Liver (tissue), 9 donors: ENCODE data around the gene ADGRL4. TPM values are rescaled to one million over a fixed set of nuclear protein-coding genes. Genes with fewer than 3 reads are reported as not detected.

Source experiments
- DNase-seq: peaks from one replicate; pipeline ENCODE4 v3.0.0-alpha.2; 2017; ENCODE audit warnings: low spot score
- H3K27ac ChIP-seq, 2 donors: one replicate each; pipeline ENCODE4 v1.7.0; 2013; ENCODE audit warnings: inconsistent platforms in 2 of 2, low read length in 2 of 2, control low read depth in 1 of 2, low read depth in 1 of 2, mild to moderate bottlenecking in 1 of 2
- H3K27me3 ChIP-seq, 4 donors: one replicate each; pipeline versions ENCODE4 v1.6.1 to v1.7.0; 2013; ENCODE audit warnings: low read length in 3 of 4, inconsistent platforms in 1 of 4, mild to moderate bottlenecking in 1 of 4, moderate library complexity in 1 of 4; ENCODE audit not compliant: control insufficient read depth in 4 of 4, insufficient read depth in 4 of 4
- H3K36me3 ChIP-seq, 4 donors: one replicate each; pipeline versions ENCODE4 v1.6.1 to v1.7.0; 2013; ENCODE audit warnings: low read length in 3 of 4, mild to moderate bottlenecking in 3 of 4, low read depth in 1 of 4, moderate library complexity in 1 of 4; ENCODE audit not compliant: control insufficient read depth in 4 of 4, insufficient read depth in 3 of 4
- H3K4me1 ChIP-seq, 4 donors: one replicate each; pipeline versions ENCODE4 v1.6.1 to v1.7.0; 2013; ENCODE audit warnings: low read length in 3 of 4, mild to moderate bottlenecking in 3 of 4, moderate library complexity in 1 of 4; ENCODE audit not compliant: control insufficient read depth in 4 of 4, insufficient read depth in 4 of 4
- H3K4me3 ChIP-seq, 3 donors: one replicate each; pipeline versions ENCODE4 v1.6.1 to v1.7.0; 2013; ENCODE audit warnings: low read length in 3 of 3, control low read depth in 1 of 3, low read depth in 1 of 3, mild to moderate bottlenecking in 1 of 3
- H3K9ac ChIP-seq, 2 donors: one replicate each; pipeline ENCODE4 v1.7.0; 2013; ENCODE audit warnings: low read length in 2 of 2, mild to moderate bottlenecking in 2 of 2, moderate library complexity in 2 of 2, control low read depth in 1 of 2, low read depth in 1 of 2
- H3K9me3 ChIP-seq, 4 donors: one replicate each; pipeline versions ENCODE4 v1.6.1 to v1.7.0; 2013; ENCODE audit warnings: low read length in 3 of 4; ENCODE audit not compliant: control insufficient read depth in 4 of 4
- ATF3 ChIP-seq: IDR thresholded peaks from 2 replicates; pipeline ENCODE4 v1.6.1; 2016; ENCODE audit warnings: antibody characterized with exemption
- EGR1 ChIP-seq, 2 donors: IDR thresholded peaks; 2 replicates each; pipeline ENCODE4 v1.6.1; 2016 to 2018; ENCODE audit warnings: antibody characterized with exemption in 2 of 2, low read depth in 2 of 2
- FOXA1 ChIP-seq: IDR thresholded peaks from 2 replicates; pipeline ENCODE4 v1.6.1; 2016; ENCODE audit warnings: antibody characterized with exemption
- FOXA2 ChIP-seq: IDR thresholded peaks from 2 replicates; pipeline ENCODE4 v1.6.1; 2016; ENCODE audit warnings: antibody characterized with exemption
- GABPA ChIP-seq, 2 donors: IDR thresholded peaks in 1 of 2; conservative IDR thresholded peaks in 1 of 2; 2 replicates each; pipeline ENCODE4 v1.6.1; 2016; ENCODE audit warnings: antibody characterized with exemption in 2 of 2, mild to moderate bottlenecking in 1 of 2, moderate library complexity in 1 of 2
- HNF4A ChIP-seq, 2 donors: conservative IDR thresholded peaks; 2 replicates each; pipeline ENCODE4 v1.6.1; 2016; ENCODE audit warnings: antibody characterized with exemption in 2 of 2, mild to moderate bottlenecking in 2 of 2
- JUND ChIP-seq, 2 donors: IDR thresholded peaks; 2 replicates each; pipeline ENCODE4 v1.6.1; 2016; ENCODE audit warnings: antibody characterized with exemption in 2 of 2
- NR2F2 ChIP-seq: IDR thresholded peaks from 2 replicates; pipeline ENCODE4 v1.6.1; 2016; ENCODE audit warnings: antibody characterized with exemption
- RAD21 ChIP-seq, 2 donors: IDR thresholded peaks; 2 replicates each; pipeline ENCODE4 v1.6.1; 2016; ENCODE audit warnings: antibody characterized with exemption in 2 of 2, mild to moderate bottlenecking in 2 of 2
- SP1 ChIP-seq: IDR thresholded peaks from 2 replicates; pipeline ENCODE4 v1.6.1; 2018; ENCODE audit warnings: antibody characterized with exemption, mild to moderate bottlenecking
- TAF1 ChIP-seq: conservative IDR thresholded peaks from 2 replicates; pipeline ENCODE4 v1.6.1; 2016; ENCODE audit warnings: antibody characterized with exemption, mild to moderate bottlenecking
- YY1 ChIP-seq: IDR thresholded peaks from 2 replicates; pipeline ENCODE4 v1.6.1; 2016; ENCODE audit warnings: antibody characterized with exemption, mild to moderate bottlenecking
- WGBS: extraction: QIAGEN DNeasy Blood & Tissue Kit; methylation state at CpG from one replicate; pipeline ENCODE4 v1.1.7; 2013; 5-methylcytosine and 5-hydroxymethylcytosine counted together
- polyA plus RNA-seq, 2 donors: library from polyadenylated mRNA; stranded (reverse) in 1 of 2; unstranded in 1 of 2; fragments of 200-250 nt in 1 of 2; fragments of >200 nt in 1 of 2; fragmentation: Nextera tagmentation in 1 of 2; extraction: Ambion mirVana in 1 of 2; gene quantifications; one replicate each; pipeline versions ENCODE4 v1.2.1 to v1.2.3, GENCODE V29; 2013 to 2015
- total RNA-seq, 2 donors: library from RNA; depleted of rRNA; stranded (reverse); fragments of >200 nt; gene quantifications; one replicate each; pipeline ENCODE4 v1.2.3, GENCODE V29; 2014
- TF ChIP-seq, protein P1 (sequence below): IDR thresholded peaks from 2 replicates; pipeline ENCODE4 v1.6.1; 2016; ENCODE audit warnings: antibody characterized with exemption, mild to moderate bottlenecking
- TF ChIP-seq, protein P2 (sequence below): IDR thresholded peaks from 2 replicates; pipeline ENCODE4 v1.6.1; 2016; ENCODE audit warnings: antibody characterized with exemption
- TF ChIP-seq, protein P3 (sequence below): fragments of 150-350 bp; IDR thresholded peaks from 2 replicates; pipeline ENCODE4 v1.5.1; 2017; ENCODE audit warnings: improper control_type of control experiment, low read depth, low read length; ENCODE audit not compliant: missing input control
- TF ChIP-seq, protein P4 (sequence below): IDR thresholded peaks from 2 replicates; pipeline ENCODE4 v1.6.1; 2016; ENCODE audit warnings: antibody characterized with exemption
- donor health status: healthy.
- donor health status: healthy.
- donor health status: healthy.
- donor health status: healthy.
- donor health status: healthy.

Gene ADGRL4
- total and polyA plus RNA-seq, 4 donors: 2.1 to 9.2 (median 5.6) TPM

GRCh38 chr1:79055856-79056255, 49.3 kb upstream of the ADGRL4 start (continued):
- TF ChIP-seq, protein P1, sequence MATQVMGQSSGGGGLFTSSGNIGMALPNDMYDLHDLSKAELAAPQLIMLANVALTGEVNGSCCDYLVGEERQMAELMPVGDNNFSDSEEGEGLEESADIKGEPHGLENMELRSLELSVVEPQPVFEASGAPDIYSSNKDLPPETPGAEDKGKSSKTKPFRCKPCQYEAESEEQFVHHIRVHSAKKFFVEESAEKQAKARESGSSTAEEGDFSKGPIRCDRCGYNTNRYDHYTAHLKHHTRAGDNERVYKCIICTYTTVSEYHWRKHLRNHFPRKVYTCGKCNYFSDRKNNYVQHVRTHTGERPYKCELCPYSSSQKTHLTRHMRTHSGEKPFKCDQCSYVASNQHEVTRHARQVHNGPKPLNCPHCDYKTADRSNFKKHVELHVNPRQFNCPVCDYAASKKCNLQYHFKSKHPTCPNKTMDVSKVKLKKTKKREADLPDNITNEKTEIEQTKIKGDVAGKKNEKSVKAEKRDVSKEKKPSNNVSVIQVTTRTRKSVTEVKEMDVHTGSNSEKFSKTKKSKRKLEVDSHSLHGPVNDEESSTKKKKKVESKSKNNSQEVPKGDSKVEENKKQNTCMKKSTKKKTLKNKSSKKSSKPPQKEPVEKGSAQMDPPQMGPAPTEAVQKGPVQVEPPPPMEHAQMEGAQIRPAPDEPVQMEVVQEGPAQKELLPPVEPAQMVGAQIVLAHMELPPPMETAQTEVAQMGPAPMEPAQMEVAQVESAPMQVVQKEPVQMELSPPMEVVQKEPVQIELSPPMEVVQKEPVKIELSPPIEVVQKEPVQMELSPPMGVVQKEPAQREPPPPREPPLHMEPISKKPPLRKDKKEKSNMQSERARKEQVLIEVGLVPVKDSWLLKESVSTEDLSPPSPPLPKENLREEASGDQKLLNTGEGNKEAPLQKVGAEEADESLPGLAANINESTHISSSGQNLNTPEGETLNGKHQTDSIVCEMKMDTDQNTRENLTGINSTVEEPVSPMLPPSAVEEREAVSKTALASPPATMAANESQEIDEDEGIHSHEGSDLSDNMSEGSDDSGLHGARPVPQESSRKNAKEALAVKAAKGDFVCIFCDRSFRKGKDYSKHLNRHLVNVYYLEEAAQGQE: no peak
- TF ChIP-seq EGR1 (IDR thresholded peaks at IDR 0.05; ENCODE audit: low read depth in 2 of 2): no peak
- TF ChIP-seq YY1: no peak

DNA sequence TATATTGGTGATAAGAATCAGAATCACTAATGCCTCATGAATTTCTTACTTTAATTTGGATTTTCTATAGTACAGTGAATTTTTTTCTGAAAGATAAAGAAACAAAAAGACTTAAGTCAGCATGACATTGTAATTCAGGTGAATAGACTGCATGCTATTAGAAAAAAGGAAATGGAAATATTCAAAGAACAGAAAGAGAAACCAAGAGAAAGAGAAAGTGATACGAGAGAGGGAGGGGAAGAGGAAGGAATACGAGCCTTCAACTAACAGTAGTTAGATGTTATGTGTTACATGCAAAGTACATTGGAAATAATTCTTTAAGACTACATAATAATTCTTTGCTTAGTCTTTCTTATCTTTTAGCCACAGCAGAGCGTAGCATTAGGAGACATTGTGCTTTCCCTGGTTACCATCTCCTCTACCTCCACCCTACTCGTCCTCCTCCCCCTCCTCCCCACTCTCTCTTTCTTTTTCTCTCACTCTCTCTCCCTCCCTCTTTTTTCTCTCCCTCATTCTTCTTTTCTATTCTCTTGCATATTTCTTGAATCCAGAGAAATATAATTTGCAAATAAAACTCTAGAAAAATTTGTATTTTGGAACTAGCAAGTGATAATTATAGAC, 46.4 kb upstream of the ADGRL4 start:
- DNase-seq: no peak
- Histone ChIP-seq H3K36me3 (no peaks in the 10 kb centered on the region), H3K27me3 (no peaks in the 10 kb centered on the region), H3K27ac (no peak overlapping the region), H3K9me3 (no peaks in the 10 kb centered on the region), H3K4me1 (no peaks in the 10 kb centered on the region), H3K9ac (no peak overlapping the region), H3K4me3 (peak overlapping the region in 2 of 3 donors; percentile 35 to 45)
- no peak for TF ChIP-seq JUND (IDR thresholded peaks at IDR 0.05)
- TF ChIP-seq, protein P2, sequence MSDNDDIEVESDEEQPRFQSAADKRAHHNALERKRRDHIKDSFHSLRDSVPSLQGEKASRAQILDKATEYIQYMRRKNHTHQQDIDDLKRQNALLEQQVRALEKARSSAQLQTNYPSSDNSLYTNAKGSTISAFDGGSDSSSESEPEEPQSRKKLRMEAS: no peak
- no peak for TF ChIP-seq FOXA1
- TF ChIP-seq NR2F2: no peak
- no peak for TF ChIP-seq EGR1 (IDR thresholded peaks at IDR 0.05; ENCODE audit: low read depth in 2 of 2)
- no peak for TF ChIP-seq GABPA (IDR thresholded peaks at IDR 0.05 in 1 of 2, conservative IDR thresholded peaks at IDR 0.05 in 1 of 2)
- TF ChIP-seq, protein P1: no peak
- TF ChIP-seq FOXA2: no peak
- TF ChIP-seq, protein P3, sequence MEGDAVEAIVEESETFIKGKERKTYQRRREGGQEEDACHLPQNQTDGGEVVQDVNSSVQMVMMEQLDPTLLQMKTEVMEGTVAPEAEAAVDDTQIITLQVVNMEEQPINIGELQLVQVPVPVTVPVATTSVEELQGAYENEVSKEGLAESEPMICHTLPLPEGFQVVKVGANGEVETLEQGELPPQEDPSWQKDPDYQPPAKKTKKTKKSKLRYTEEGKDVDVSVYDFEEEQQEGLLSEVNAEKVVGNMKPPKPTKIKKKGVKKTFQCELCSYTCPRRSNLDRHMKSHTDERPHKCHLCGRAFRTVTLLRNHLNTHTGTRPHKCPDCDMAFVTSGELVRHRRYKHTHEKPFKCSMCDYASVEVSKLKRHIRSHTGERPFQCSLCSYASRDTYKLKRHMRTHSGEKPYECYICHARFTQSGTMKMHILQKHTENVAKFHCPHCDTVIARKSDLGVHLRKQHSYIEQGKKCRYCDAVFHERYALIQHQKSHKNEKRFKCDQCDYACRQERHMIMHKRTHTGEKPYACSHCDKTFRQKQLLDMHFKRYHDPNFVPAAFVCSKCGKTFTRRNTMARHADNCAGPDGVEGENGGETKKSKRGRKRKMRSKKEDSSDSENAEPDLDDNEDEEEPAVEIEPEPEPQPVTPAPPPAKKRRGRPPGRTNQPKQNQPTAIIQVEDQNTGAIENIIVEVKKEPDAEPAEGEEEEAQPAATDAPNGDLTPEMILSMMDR: no peak
- no peak for TF ChIP-seq YY1
- TF ChIP-seq TAF1: no peak
- TF ChIP-seq RAD21 (IDR thresholded peaks at IDR 0.05): no peak
- TF ChIP-seq, protein P4, sequence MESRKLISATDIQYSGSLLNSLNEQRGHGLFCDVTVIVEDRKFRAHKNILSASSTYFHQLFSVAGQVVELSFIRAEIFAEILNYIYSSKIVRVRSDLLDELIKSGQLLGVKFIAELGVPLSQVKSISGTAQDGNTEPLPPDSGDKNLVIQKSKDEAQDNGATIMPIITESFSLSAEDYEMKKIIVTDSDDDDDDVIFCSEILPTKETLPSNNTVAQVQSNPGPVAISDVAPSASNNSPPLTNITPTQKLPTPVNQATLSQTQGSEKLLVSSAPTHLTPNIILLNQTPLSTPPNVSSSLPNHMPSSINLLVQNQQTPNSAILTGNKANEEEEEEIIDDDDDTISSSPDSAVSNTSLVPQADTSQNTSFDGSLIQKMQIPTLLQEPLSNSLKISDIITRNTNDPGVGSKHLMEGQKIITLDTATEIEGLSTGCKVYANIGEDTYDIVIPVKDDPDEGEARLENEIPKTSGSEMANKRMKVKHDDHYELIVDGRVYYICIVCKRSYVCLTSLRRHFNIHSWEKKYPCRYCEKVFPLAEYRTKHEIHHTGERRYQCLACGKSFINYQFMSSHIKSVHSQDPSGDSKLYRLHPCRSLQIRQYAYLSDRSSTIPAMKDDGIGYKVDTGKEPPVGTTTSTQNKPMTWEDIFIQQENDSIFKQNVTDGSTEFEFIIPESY: no peak
- no peak for TF ChIP-seq ATF3
- no peak for TF ChIP-seq HNF4A (conservative IDR thresholded peaks at IDR 0.05)
- no peak for TF ChIP-seq SP1
- 45% methylated on average over 4 of the region's 4 CpGs for WGBS
